ENCODE data around the gene LAMA2.

The LAMA2 gene

DNA sequence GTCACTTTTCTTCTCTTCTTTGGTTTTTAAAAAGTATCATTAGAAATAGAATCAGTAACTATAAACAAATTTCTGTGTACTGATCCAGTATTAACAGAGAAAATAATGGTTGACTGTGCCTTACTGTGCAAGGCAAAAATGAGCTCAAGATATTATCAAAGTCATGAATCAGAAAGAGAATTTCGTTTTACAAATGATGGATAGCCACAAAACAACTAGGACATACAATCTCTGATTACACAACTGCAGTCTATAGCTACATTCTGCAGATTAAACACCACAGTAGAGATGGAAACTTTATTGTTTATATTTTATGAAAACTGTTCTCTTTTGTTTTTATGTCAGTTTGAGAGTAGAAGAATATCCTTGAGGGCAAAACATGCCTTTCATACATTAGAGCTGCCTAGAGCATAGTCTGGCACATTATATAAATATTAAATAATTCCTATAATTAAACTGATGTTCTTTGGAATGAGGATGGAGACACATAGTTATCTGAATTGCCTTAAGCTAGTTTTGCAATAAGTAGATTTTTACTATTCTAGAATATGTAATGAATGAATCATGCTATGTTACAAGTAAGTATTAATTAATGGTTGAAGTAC lies 333.1 kb downstream of the LAMA2 start:
- peak; percentile 93 for DNase-seq (ENCODE audit: low read depth)

DNA sequence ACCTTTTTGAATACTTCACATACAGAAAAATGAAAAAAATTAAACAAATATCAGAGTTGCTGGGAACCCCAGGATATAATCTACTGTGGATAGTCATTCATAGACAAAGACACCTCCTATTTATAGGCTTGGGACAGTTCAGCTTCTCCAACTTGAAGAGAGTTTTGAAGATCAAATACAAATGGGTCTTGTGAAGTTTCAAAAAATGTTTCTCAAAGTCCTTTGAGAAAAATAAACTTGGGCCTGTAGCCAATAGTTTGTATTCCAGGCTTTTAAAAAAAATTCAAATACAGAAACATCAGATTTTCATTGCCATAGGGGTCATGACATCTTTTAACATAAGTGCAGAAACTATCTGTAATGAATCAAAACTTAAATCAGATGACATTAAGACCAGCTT lies 334.8 kb downstream of the LAMA2 start:
- no peak for DNase-seq (ENCODE audit: low read depth)

DNA sequence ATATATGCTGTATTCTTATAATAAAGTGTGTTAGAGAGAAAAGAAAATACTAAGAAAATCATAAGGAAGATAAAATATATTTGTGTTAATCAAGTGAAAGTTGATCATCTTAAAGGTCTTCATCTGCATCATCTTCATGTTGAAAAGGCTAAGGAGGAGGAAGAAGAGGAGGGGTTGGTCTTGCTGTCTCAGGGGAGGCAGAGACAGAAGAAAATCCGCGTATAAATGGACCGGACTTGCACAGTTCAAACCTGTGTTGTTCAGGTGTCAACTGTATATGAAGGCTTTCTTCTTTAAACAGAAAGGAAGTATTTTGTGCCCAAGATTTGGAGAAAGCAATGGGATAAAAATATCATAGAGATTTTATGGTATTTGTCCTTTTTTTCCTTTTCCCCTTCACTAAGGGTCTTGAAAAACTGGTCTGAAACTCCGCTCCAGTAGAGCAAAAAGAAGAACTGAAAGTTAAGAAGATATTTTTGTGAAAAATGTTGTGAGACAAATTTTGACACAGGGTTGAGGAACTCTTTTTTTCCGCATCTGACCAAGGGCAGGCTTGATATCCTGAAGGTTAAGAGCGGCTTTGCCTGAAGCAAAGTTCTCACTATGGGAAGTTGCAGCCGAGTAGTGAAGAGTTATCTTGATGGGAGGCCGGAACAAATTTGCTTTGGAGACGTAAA lies 350.7 kb downstream of the LAMA2 start:
- no peak for DNase-seq (ENCODE audit: low read depth)

GRCh38 chr6:129235167-129236000 lies 352.4 kb downstream of the LAMA2 start:
- peak; percentile 91 for DNase-seq (ENCODE audit: low read depth)

GRCh38 chr6:129236001-129236517 lies 353.1 kb downstream of the LAMA2 start:
- no peak for DNase-seq (ENCODE audit: low read depth)

GRCh38 chr6:129238991-129239390 lies 356.1 kb downstream of the LAMA2 start:
- DNase-seq (ENCODE audit: low read depth): no peak

GRCh38 chr6:129239825-129240491 lies 357.0 kb downstream of the LAMA2 start:
- DNase-seq (ENCODE audit: low read depth): peak; percentile 27

DNA sequence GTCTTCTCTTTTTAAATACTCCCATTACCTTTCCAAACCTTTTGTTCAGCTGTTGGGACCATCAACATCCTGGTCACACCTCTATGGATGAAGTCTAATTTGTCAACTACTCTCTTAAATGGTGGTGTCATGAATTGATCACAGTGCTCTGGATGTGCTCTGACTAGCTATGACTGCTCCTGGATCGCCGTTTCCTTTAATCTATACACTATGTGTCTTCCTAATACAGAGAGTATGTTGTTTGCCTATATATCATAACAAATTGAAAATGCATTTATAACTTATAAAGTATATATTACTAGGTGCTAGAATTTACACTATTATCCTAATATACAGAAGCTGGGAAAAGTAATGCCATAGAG lies 357.5 kb downstream of the LAMA2 start:
- no peak for DNase-seq (ENCODE audit: low read depth)

GRCh38 chr6:129242546-129242945 lies 359.6 kb downstream of the LAMA2 start:
- DNase-seq (ENCODE audit: low read depth): no peak

GRCh38 chr6:129243377-129243776 lies 360.4 kb downstream of the LAMA2 start:
- peak; percentile 40 for DNase-seq (ENCODE audit: low read depth)

DNA sequence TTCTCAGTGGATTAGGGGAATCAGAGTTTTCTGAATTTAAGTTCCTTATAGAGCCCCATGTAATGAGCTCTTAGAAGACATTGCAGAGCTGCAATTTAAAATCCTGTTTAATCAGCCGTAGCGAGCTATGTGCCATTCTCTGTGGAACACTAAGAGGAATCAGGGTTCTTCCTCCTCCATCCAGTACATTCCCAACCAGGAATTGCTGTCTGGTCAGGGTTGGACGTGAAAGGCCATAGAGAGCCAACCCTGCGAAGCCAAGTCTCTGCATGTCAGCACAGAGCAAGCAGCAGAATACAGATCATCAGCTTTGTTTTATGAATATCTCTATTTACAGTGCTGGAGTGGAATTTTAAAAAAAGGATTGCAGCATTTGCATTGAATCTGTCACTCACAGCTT lies 366.0 kb downstream of the LAMA2 start:
- DNase-seq (ENCODE audit: low read depth): no peak

DNA sequence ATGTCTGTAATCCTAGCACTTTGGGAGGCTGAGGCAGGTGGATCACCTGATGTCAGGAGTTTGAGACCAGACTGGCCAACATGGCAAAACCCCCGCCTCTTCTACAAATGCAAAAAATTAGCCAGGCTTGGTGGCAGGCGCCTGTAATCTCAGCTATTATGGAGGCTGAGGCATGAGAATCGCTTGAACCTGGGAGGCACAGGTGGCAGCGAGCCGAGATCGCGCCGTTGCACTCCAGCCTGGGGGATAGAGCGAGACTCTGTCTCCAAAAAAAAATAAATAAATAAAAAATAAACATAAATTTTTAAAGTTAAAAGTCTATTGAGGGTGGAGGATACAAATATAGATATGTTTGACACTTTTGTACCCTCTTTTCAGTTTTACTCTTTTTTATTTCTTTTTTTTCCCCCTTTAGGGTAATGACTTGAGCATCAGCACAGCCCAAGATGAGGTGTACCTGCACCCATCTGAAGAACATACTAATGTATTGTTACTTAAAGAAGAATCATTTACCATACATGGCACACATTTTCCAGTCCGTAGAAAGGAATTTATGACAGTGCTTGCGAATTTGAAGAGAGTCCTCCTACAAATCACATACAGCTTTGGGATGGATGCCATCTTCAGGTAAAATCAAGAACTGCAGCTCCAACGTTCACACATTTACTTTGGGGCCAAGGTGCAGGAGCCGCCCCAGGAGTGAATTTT lies 368.9 kb downstream of the LAMA2 start:
- DNase-seq (ENCODE audit: low read depth): peak; percentile 76

DNA sequence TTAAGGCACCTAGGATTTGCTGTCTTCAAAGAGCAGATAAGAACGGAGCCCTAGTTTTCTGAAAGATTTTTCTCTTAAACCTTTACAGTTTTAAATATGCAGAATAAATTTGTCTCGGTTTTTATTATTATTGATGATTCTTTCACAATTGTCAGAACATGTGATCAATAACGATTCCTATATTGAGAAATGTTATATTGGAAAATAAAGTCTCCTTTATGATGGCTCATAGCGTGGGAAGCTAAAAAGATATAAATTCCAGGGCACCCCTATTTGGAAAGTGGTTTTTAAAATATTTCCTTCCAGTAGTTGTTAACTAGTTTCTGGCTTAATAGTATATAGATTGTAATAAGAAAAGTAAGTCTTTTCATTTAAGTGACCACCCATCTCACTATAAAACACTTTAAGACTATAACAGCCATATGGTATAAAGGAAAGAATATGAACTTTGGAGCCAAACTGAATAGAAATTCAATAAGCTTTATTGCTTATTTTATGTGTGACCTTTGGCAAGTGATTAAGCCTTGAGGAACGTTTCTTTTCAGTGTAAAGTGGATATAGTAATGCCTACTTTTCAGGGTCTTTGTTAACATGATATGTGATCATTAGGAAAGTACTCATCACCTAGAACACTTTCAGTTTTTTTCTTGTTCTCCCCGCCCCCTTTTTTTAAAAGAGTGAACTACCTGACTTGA lies 369.6 kb downstream of the LAMA2 start:
- no peak for DNase-seq (ENCODE audit: low read depth)

GRCh38 chr6:129253242-129253641 lies 370.3 kb downstream of the LAMA2 start:
- no peak for DNase-seq (ENCODE audit: low read depth)

- DNase-seq (ENCODE audit: low read depth): no peak
Measured at GRCh38 chr6:129253727-129254126, 370.8 kb downstream of the LAMA2 start.

GRCh38 chr6:129257196-129257595 lies 374.3 kb downstream of the LAMA2 start:
- DNase-seq (ENCODE audit: low read depth): no peak

DNA sequence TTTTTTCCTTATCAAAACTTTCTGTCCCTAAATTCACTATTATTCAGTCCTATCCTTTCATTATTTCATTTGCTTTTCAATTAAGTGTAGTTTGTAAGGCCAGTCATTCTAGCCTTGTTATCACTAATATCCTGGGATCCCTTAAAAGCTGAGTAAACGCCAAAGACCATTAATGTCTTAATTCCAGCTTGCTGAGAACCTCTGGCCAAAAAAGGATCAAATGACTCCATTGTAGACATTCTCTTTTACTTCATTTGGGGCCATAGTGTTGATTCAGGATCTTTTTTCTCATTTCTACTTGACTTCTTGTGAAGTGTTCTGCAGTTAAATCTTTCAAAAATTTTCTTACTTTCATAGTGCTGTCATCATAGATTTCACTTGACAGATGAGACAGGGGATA lies 379.7 kb downstream of the LAMA2 start:
- no peak for DNase-seq (ENCODE audit: low read depth)

GRCh38 chr6:129263176-129263575 lies 380.2 kb downstream of the LAMA2 start:
- DNase-seq (ENCODE audit: low read depth): no peak

DNA sequence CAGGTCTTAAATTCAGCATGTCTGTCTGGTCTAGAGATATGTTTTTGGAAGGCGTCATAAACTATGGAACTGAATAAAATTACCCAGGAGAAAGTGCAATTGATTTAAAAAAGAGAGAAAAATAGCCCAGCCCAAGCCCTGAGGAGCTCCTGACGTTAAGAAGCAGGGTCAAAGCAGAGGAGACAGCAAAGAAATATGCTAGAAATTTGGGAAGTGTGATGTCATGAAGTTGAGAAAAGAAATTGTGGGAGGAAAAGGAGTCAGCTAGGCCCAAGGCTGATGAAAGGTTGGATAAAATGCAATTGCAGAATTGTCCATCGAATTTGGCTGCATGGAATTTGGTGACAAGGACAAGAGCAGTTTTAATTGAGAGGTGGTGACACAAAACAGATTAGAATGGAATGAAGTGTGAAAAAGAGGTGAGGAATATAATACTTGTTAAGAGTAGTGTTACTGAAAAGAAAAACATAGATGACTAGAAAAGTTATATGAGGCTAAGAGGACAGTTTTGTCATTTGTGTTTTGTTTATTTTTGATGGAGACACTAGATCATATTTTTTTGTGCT lies 381.6 kb downstream of the LAMA2 start:
- peak; percentile 23 for DNase-seq (ENCODE audit: low read depth)

GRCh38 chr6:129267028-129267427 lies 384.1 kb downstream of the LAMA2 start:
- no peak for DNase-seq (ENCODE audit: low read depth)

GRCh38 chr6:129269076-129269475 lies 386.1 kb downstream of the LAMA2 start:
- DNase-seq (ENCODE audit: low read depth): no peak
